CD4-positive, CD25-positive, alpha-beta regulatory T cell (primary cell): ENCODE measurements around the gene LDB2. TPM values are rescaled to one million over a fixed set of nuclear protein-coding genes. Genes with fewer than 3 reads are reported as not detected.
"Not testable (repeated sequence)": the region's sequence is repeated elsewhere in the genome, so short reads cannot be mapped to it uniquely, and the experiment has no call there.

ENCODE experiments used
- ATAC-seq, 2 donors: fragments of 150-1000 bp; cut with Tn5 transposase; one replicate each; pipeline ENCODE4 v1.10.0; 2021; ENCODE audit warnings: low read depth in 2 of 2, moderate number of reproducible peaks in 2 of 2, moderate library complexity in 1 of 2
- DNase-seq, 3 donors: peaks; one replicate each; pipeline versions ENCODE4 v3.0.0 to v3.0.0-alpha.2; 2012 to 2022; ENCODE audit warnings: mixed read lengths in 1 of 3
- H3K27ac ChIP-seq: one replicate; pipeline ENCODE4 v1.7.0; 2013; ENCODE audit warnings: mild to moderate bottlenecking, low read length; ENCODE audit not compliant: insufficient read depth, poor library complexity, severe bottlenecking
- H3K27me3 ChIP-seq: one replicate; pipeline ENCODE4 v1.7.0; 2013; ENCODE audit warnings: low read length; ENCODE audit not compliant: control insufficient read depth, insufficient read depth
- H3K36me3 ChIP-seq: one replicate; pipeline ENCODE4 v1.7.0; 2013; ENCODE audit warnings: mild to moderate bottlenecking, low read length, moderate library complexity; ENCODE audit not compliant: control insufficient read depth, insufficient read depth
- H3K4me1 ChIP-seq: 2 replicates; pipeline ENCODE4 v1.7.0; 2013; ENCODE audit warnings: mild to moderate bottlenecking, low read length; ENCODE audit not compliant: insufficient read depth, control insufficient read depth, poor library complexity, severe bottlenecking
- H3K4me3 ChIP-seq: one replicate; pipeline ENCODE4 v1.7.0; 2013; ENCODE audit warnings: low read depth, mild to moderate bottlenecking, low read length, moderate library complexity
- H3K9me3 ChIP-seq, 2 experiments: 1 replicate in 1 of 2; 2 replicates in 1 of 2; pipeline ENCODE4 v1.7.0; 2013; ENCODE audit warnings: low read length in 2 of 2, mild to moderate bottlenecking in 1 of 2, moderate library complexity in 1 of 2; ENCODE audit not compliant: control insufficient read depth in 2 of 2
- H3K27ac Mint-ChIP-seq, 3 donors: one replicate each; pipeline ENCODE4 v1.8.0; 2020 to 2022; ENCODE audit warnings: mild to moderate bottlenecking in 3 of 3, mixed read lengths in 3 of 3, moderate library complexity in 2 of 3
- H3K27me3 Mint-ChIP-seq: one replicate; pipeline ENCODE4 v1.8.0; 2022; ENCODE audit warnings: mild to moderate bottlenecking, mixed read lengths
- H3K36me3 Mint-ChIP-seq: one replicate; pipeline ENCODE4 v1.8.0; 2020; ENCODE audit warnings: mixed read lengths
- H3K4me1 Mint-ChIP-seq, 4 donors: one replicate each; pipeline ENCODE4 v1.8.0; 2020 to 2022; ENCODE audit warnings: mixed read lengths in 4 of 4, mild to moderate bottlenecking in 1 of 4
- H3K4me3 Mint-ChIP-seq, 4 donors: one replicate each; pipeline ENCODE4 v1.8.0; 2020 to 2022; ENCODE audit warnings: mild to moderate bottlenecking in 4 of 4, mixed read lengths in 4 of 4, moderate library complexity in 3 of 4
- H3K9me3 Mint-ChIP-seq, 7 donors: one replicate each; pipeline ENCODE4 v1.8.0; 2020 to 2022; ENCODE audit warnings: mixed read lengths in 7 of 7, mild to moderate bottlenecking in 3 of 7, moderate library complexity in 2 of 7
- polyA plus RNA-seq, 4 donors: library from polyadenylated mRNA; unstranded; fragments of 300-500 nt; fragmentation: Illumina TruSeq; gene quantifications; one replicate each; pipeline ENCODE4 v1.2.3, GENCODE V29; 2021
- total RNA-seq: library from RNA; stranded (reverse); gene quantifications from one replicate; pipeline ENCODE4 v1.2.3, GENCODE V29; 2022

LDB2 gene
- total and polyA plus RNA-seq, 5 donors from 2014 or later = not detected

DNA sequence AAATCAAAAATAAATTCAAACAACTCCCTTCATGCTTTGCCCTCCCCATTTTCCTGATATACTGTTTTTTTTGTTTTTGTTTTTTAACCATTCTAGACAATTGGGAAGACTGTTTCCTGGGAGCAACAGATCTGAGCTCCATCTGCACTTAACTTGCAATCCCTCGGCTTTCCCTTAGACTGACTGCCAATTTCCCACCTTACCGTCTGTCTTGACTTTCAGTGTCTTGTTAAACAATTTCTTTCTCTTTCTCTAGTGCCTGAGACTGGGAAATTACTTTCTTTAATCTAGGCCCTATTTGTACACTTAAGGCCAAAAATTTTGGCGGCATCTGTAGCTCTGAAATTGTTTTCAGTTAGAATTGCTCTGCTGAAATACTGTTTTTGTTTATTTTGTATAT is 326.3 kb downstream of the LDB2 start:
- H3K4me3 ChIP-seq = no peak overlapping the region
- H3K27ac ChIP-seq = no peak overlapping the region
- H3K36me3 ChIP-seq = no peaks in the 10 kb centered on the region
- H3K4me1 ChIP-seq = no peaks in the 10 kb centered on the region
- H3K27me3 ChIP-seq = no peaks in the 10 kb centered on the region
- H3K9me3 ChIP-seq = no peaks in the 10 kb centered on the region
- no peak for DNase-seq
- Mint-ChIP-seq H3K9me3 (peaks cover 0 to 8% (median 2%) of the 10 kb centered on the region in 7 donors), H3K27me3 (no peaks in the 10 kb centered on the region), H3K4me1 (no peaks in the 10 kb centered on the region), H3K27ac (no peak overlapping the region), H3K4me3 (no peak overlapping the region), H3K36me3 (no peaks in the 10 kb centered on the region)
- ATAC-seq = no peak

DNA sequence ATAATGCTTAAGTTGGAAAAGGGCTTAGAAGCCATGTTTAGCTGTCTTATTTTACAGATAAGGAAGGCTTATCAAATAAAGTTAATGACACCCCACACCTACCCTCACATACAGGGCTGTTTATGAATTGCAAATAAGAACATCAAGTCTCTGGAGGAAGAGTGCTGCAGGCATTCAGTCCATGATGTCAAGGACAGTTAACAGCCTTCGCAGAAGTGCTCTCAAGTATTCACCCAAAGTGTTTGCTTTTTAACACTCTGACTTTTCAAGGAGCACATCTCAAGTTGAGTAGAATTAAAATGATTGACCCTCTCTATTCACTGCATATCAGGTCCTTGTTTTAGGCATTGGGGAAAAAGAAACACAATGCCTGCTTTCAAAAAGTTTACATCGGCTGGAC is 328.7 kb downstream of the LDB2 start:
- no peaks in the 10 kb centered on the region for H3K4me1 ChIP-seq
- no peaks in the 10 kb centered on the region for H3K36me3 ChIP-seq
- no peaks in the 10 kb centered on the region for H3K36me3 Mint-ChIP-seq
- no peaks in the 10 kb centered on the region for H3K27me3 Mint-ChIP-seq
- no peaks in the 10 kb centered on the region for H3K9me3 ChIP-seq
- H3K27ac Mint-ChIP-seq = no peak overlapping the region
- no peaks in the 10 kb centered on the region for H3K4me1 Mint-ChIP-seq
- H3K9me3 Mint-ChIP-seq = peaks cover 0 to 8% (median 2%) of the 10 kb centered on the region in 7 donors
- no peak overlapping the region for H3K4me3 Mint-ChIP-seq
- ATAC-seq (no peak), DNase-seq (no peak)
- no peaks in the 10 kb centered on the region for H3K27me3 ChIP-seq
- no peak overlapping the region for H3K4me3 ChIP-seq
- no peak overlapping the region for H3K27ac ChIP-seq

- not testable (repeated sequence) for H3K4me3 Mint-ChIP-seq, H3K4me3 ChIP-seq, H3K27me3 ChIP-seq, ATAC-seq, H3K36me3 ChIP-seq, H3K4me1 ChIP-seq, H3K27ac ChIP-seq, H3K9me3 Mint-ChIP-seq, H3K27ac Mint-ChIP-seq, H3K27me3 Mint-ChIP-seq, H3K9me3 ChIP-seq, H3K4me1 Mint-ChIP-seq, H3K36me3 Mint-ChIP-seq, DNase-seq
Measured at GRCh38 chr4:16557316-16557715, 341.1 kb downstream of the LDB2 start.

- Histone ChIP-seq H3K9me3 (no peaks in the 10 kb centered on the region), H3K27me3 (no peaks in the 10 kb centered on the region), H3K4me3 (no peak overlapping the region), H3K36me3 (no peaks in the 10 kb centered on the region), H3K4me1 (no peaks in the 10 kb centered on the region), H3K27ac (no peak overlapping the region)
- Mint-ChIP-seq H3K4me1 (no peaks in the 10 kb centered on the region), H3K27me3 (no peaks in the 10 kb centered on the region), H3K9me3 (peaks cover 0 to 8% (median 5%) of the 10 kb centered on the region in 7 donors), H3K27ac (no peak overlapping the region), H3K36me3 (no peaks in the 10 kb centered on the region), H3K4me3 (no peak overlapping the region)
- DNase-seq (no peak), ATAC-seq (no peak)
Measured at GRCh38 chr4:16555156-16555555, 343.3 kb downstream of the LDB2 start.

GRCh38 chr4:16550531-16550930 is 347.9 kb downstream of the LDB2 start:
- DNase-seq (no peak), ATAC-seq (no peak)
- peaks cover 0 to 5% (median 3%) of the 10 kb centered on the region in 7 donors for H3K9me3 Mint-ChIP-seq
- H3K4me1 ChIP-seq = no peaks in the 10 kb centered on the region
- H3K4me3 Mint-ChIP-seq = no peak overlapping the region
- no peak overlapping the region for H3K4me3 ChIP-seq
- no peaks in the 10 kb centered on the region for H3K9me3 ChIP-seq
- H3K36me3 ChIP-seq = no peaks in the 10 kb centered on the region
- H3K27ac Mint-ChIP-seq = no peak overlapping the region
- H3K27me3 Mint-ChIP-seq = peaks cover 4% of the 10 kb centered on the region
- no peaks in the 10 kb centered on the region for H3K36me3 Mint-ChIP-seq
- H3K27me3 ChIP-seq = no peaks in the 10 kb centered on the region
- H3K27ac ChIP-seq = no peak overlapping the region
- H3K4me1 Mint-ChIP-seq = no peaks in the 10 kb centered on the region

- no peak for ATAC-seq
- no peak overlapping the region for H3K4me3 ChIP-seq
- no peak for DNase-seq
- H3K4me3 Mint-ChIP-seq = no peak overlapping the region
- H3K27me3 ChIP-seq = no peaks in the 10 kb centered on the region
- peaks cover 1 to 8% (median 4%) of the 10 kb centered on the region in 7 donors for H3K9me3 Mint-ChIP-seq
- peaks cover 4% of the 10 kb centered on the region for H3K27me3 Mint-ChIP-seq
- no peaks in the 10 kb centered on the region for H3K4me1 ChIP-seq
- H3K36me3 Mint-ChIP-seq = no peaks in the 10 kb centered on the region
- H3K36me3 ChIP-seq = no peaks in the 10 kb centered on the region
- H3K9me3 ChIP-seq = no peaks in the 10 kb centered on the region
- no peak overlapping the region for H3K27ac Mint-ChIP-seq
- no peak overlapping the region for H3K27ac ChIP-seq
- no peaks in the 10 kb centered on the region for H3K4me1 Mint-ChIP-seq
Measured at GRCh38 chr4:16545656-16546055, 352.8 kb downstream of the LDB2 start.

DNA sequence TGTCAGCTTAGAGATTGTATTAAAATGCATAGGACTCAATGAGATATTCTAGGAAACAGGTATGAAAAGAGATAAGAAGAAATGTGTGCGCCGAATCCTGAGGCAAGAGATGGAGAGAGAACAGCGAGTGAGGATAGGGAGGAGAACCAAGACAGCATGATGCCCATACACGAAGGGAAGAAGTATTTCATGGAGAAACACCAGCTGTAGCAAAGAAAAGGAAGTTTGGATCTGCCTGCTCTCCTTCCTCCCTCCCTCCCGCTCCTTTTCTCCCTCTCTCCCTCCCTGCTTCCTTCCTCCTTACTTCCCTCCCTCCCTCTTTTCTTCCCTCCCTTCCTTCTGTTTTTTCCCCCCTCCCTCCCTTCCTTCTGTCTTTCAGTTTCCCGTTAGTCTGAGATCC is 353.6 kb downstream of the LDB2 start:
- Mint-ChIP-seq H3K4me1 (no peaks in the 10 kb centered on the region), H3K36me3 (no peaks in the 10 kb centered on the region), H3K9me3 (peaks cover 1 to 8% (median 4%) of the 10 kb centered on the region in 7 donors), H3K27me3 (peaks cover 4% of the 10 kb centered on the region), H3K27ac (no peak overlapping the region), H3K4me3 (no peak overlapping the region)
- no peaks in the 10 kb centered on the region for H3K27me3 ChIP-seq
- H3K4me1 ChIP-seq = no peaks in the 10 kb centered on the region
- no peak overlapping the region for H3K4me3 ChIP-seq
- no peaks in the 10 kb centered on the region for H3K36me3 ChIP-seq
- DNase-seq (no peak), ATAC-seq (no peak)
- H3K27ac ChIP-seq = no peak overlapping the region
- no peaks in the 10 kb centered on the region for H3K9me3 ChIP-seq

- Histone ChIP-seq H3K27ac (no peak overlapping the region), H3K4me3 (no peak overlapping the region), H3K4me1 (no peaks in the 10 kb centered on the region), H3K27me3 (no peaks in the 10 kb centered on the region), H3K9me3 (no peaks in the 10 kb centered on the region), H3K36me3 (no peaks in the 10 kb centered on the region)
- Mint-ChIP-seq H3K36me3 (no peaks in the 10 kb centered on the region), H3K9me3 (peaks cover 1 to 8% (median 4%) of the 10 kb centered on the region in 7 donors), H3K27ac (no peak overlapping the region), H3K27me3 (peaks cover 4% of the 10 kb centered on the region), H3K4me1 (no peaks in the 10 kb centered on the region), H3K4me3 (no peak overlapping the region)
- ATAC-seq = no peak
- no peak for DNase-seq
Measured at GRCh38 chr4:16544251-16544721, 354.2 kb downstream of the LDB2 start.
